ENCODE data around the gene TRIM47.

Gene TRIM47

DNA sequence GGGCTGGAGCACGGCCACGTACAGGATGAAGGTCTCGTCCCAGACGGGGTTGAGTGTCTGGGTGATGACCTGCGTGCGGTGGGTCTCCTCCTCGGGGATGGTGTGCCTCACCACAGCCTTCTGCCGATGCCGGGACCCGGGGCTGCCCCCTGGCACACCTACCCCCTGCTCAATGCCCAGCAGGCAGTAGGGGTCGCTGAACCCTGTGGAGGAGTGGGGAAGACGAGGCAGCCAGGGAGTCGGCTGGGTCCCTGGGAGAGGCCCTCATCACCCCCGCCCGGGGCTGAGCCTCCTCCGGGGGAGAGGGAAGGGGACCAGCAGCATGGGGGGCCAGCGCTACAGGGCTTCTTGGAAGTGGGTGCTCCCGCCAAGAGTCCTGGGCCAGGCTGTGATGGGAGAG is 36.0 kb downstream of the TRIM47 start:
- no peaks in the 10 kb centered on the region for H3K27me3 ChIP-seq (ENCODE audit: low read depth, low read length)
- no peak overlapping the region for H3K4me3 ChIP-seq (ENCODE audit: low read depth in 1 of 2, low read length in 2 of 2)
- no peaks in the 10 kb centered on the region for H3K9me3 ChIP-seq (ENCODE audit: control insufficient read depth in 1 of 2, low read length in 2 of 2)
- H3K27ac ChIP-seq (ENCODE audit: low read length): no peak overlapping the region
- peaks cover 13 to 20% of the 10 kb centered on the region in 2 donors for H3K4me1 ChIP-seq (ENCODE audit: control insufficient read depth in 1 of 2, insufficient read depth in 2 of 2, low read length in 2 of 2)
- peaks cover 10 to 31% of the 10 kb centered on the region in 2 donors for H3K36me3 ChIP-seq (ENCODE audit: control insufficient read depth in 1 of 2, insufficient read depth in 2 of 2, low read length in 2 of 2)

DNA sequence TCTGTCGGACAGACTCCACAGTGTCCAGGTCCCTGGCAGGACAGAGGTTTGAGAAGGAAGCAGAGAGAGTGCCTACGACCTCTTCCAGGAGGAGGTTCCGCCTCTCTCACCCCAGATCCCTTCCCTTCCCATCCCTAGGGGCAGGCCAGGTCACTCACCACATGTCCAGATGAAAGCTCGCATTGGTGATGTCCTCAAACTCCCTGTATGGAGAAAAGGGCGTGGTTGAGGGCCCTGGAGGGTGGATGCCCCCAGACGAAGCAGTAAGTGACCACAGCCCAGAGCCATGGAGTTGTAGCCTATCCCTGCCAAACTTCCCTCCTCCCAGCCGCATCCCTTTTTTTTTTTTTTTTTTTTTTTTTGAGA is 37.6 kb downstream of the TRIM47 start:
- Histone ChIP-seq H3K4me3 (ENCODE audit: low read depth in 1 of 2, low read length in 2 of 2) (no peak overlapping the region), H3K4me1 (ENCODE audit: control insufficient read depth in 1 of 2, insufficient read depth in 2 of 2, low read length in 2 of 2) (peaks cover 8 to 12% of the 10 kb centered on the region in 2 donors), H3K27me3 (ENCODE audit: low read depth, low read length) (no peaks in the 10 kb centered on the region), H3K9me3 (ENCODE audit: control insufficient read depth in 1 of 2, low read length in 2 of 2) (no peaks in the 10 kb centered on the region), H3K36me3 (ENCODE audit: control insufficient read depth in 1 of 2, insufficient read depth in 2 of 2, low read length in 2 of 2) (peaks cover 0 to 22% of the 10 kb centered on the region in 2 donors), H3K27ac (ENCODE audit: low read length) (no peak overlapping the region)

DNA sequence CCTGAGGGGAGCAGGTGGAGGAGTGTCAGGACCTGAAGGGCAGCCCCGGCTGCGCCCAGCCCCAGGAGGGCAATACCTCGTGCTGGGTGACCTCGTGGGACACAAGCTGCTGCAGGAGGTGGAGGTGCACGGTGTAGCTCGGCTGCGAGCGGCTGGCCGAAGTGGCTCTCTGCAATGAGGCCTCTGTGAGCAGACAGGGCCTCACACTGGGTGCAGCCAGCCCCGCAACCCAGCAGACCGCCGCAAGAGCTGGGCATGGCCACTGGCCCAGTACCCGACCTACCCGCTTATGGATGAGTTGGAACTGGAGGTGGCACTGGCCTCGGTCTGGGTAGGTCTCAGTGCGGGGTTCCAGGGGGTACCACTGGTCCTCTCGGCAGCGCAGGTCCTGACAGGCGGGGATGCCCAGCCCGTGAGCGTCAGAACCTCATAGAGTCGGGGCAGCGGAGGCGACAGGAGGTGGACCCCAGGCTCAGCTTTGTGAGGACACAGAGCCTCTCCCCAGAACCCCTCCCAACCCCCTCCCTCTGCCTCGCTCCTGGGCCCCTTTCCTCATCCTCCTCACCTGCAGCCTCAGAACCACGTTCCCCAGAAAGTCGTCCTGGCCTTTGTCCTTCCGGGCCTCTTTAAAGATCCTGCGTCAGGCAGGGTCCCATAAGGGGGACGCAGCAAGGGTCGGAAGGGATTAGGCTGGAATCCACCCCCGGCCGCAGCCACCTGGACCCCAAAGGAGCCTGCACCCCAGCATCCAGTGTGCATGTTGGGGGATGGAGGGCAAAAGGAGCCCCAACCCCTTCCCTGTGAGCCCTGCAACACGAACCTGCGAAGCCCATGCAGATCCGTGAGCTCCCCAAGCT is 38.2 kb downstream of the TRIM47 start:
- peaks cover 0 to 21% of the 10 kb centered on the region in 2 donors for H3K36me3 ChIP-seq (ENCODE audit: control insufficient read depth in 1 of 2, insufficient read depth in 2 of 2, low read length in 2 of 2)
- H3K27ac ChIP-seq (ENCODE audit: low read length): no peak overlapping the region
- H3K27me3 ChIP-seq (ENCODE audit: low read depth, low read length): no peaks in the 10 kb centered on the region
- H3K4me3 ChIP-seq (ENCODE audit: low read depth in 1 of 2, low read length in 2 of 2): no peak overlapping the region
- H3K4me1 ChIP-seq (ENCODE audit: control insufficient read depth in 1 of 2, insufficient read depth in 2 of 2, low read length in 2 of 2): peaks cover 4 to 12% of the 10 kb centered on the region in 2 donors
- H3K9me3 ChIP-seq (ENCODE audit: control insufficient read depth in 1 of 2, low read length in 2 of 2): no peaks in the 10 kb centered on the region

GRCh38 chr17:75838410-75838809 is 40.0 kb downstream of the TRIM47 start:
- no peak overlapping the region for H3K4me3 ChIP-seq (ENCODE audit: low read depth in 1 of 2, low read length in 2 of 2)
- peaks cover 0 to 27% of the 10 kb centered on the region in 2 donors for H3K36me3 ChIP-seq (ENCODE audit: control insufficient read depth in 1 of 2, insufficient read depth in 2 of 2, low read length in 2 of 2)
- H3K27ac ChIP-seq (ENCODE audit: low read length): no peak overlapping the region
- H3K9me3 ChIP-seq (ENCODE audit: control insufficient read depth in 1 of 2, low read length in 2 of 2): no peaks in the 10 kb centered on the region
- H3K4me1 ChIP-seq (ENCODE audit: control insufficient read depth in 1 of 2, insufficient read depth in 2 of 2, low read length in 2 of 2): peaks cover 0 to 9% of the 10 kb centered on the region in 2 donors
- no peaks in the 10 kb centered on the region for H3K27me3 ChIP-seq (ENCODE audit: low read depth, low read length)

DNA sequence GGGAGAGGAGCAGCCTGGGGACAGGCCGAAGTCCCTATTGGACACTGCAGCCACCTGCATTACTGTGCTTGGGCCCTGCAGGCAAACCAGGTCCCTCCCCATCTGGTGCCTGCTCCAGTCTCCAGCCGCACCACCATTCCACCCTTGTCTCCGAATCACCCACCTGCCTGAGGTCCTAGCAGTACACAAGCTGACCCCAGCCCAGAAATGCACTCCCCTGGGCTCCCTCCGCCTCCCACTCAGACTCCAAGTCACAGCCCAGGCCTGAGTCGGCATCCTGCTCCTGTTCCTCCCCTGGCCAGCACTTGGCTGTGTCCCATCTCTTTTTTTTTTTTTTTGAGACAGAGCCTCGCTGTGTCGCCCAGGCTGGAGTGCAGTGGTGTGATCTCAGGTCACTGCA is 40.5 kb downstream of the TRIM47 start:
- Histone ChIP-seq H3K4me3 (ENCODE audit: low read depth in 1 of 2, low read length in 2 of 2) (no peak overlapping the region), H3K27ac (ENCODE audit: low read length) (no peak overlapping the region), H3K27me3 (ENCODE audit: low read depth, low read length) (no peaks in the 10 kb centered on the region), H3K4me1 (ENCODE audit: control insufficient read depth in 1 of 2, insufficient read depth in 2 of 2, low read length in 2 of 2) (peaks cover 0 to 9% of the 10 kb centered on the region in 2 donors), H3K9me3 (ENCODE audit: control insufficient read depth in 1 of 2, low read length in 2 of 2) (no peaks in the 10 kb centered on the region), H3K36me3 (ENCODE audit: control insufficient read depth in 1 of 2, insufficient read depth in 2 of 2, low read length in 2 of 2) (peaks cover 0 to 27% of the 10 kb centered on the region in 2 donors)

DNA sequence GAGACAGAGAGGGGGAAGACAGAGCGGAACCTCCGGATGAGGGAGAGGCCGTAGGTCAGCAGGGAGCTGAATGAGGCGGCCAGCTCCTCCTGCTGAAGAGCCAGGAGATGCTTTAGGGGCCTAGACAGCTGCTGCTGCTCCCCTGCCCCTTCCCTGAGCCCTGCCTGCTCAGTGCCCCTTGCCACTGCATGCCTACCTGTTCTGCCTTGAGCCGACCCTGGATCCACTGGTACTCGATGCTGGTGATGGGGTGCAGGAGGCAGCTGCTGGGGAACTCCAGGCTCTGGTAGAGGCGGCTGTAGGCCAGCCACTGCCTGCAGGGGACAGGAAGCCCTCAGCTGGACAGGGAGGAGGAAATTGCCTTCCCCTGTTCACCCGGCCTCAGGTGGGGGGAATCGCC is 41.8 kb downstream of the TRIM47 start:
- Histone ChIP-seq H3K27ac (ENCODE audit: low read length) (no peak overlapping the region), H3K4me1 (ENCODE audit: control insufficient read depth in 1 of 2, insufficient read depth in 2 of 2, low read length in 2 of 2) (peaks cover 0 to 9% of the 10 kb centered on the region in 2 donors), H3K9me3 (ENCODE audit: control insufficient read depth in 1 of 2, low read length in 2 of 2) (no peaks in the 10 kb centered on the region), H3K36me3 (ENCODE audit: control insufficient read depth in 1 of 2, insufficient read depth in 2 of 2, low read length in 2 of 2) (peaks cover 0 to 27% of the 10 kb centered on the region in 2 donors), H3K4me3 (ENCODE audit: low read depth in 1 of 2, low read length in 2 of 2) (no peak overlapping the region), H3K27me3 (ENCODE audit: low read depth, low read length) (no peaks in the 10 kb centered on the region)

DNA sequence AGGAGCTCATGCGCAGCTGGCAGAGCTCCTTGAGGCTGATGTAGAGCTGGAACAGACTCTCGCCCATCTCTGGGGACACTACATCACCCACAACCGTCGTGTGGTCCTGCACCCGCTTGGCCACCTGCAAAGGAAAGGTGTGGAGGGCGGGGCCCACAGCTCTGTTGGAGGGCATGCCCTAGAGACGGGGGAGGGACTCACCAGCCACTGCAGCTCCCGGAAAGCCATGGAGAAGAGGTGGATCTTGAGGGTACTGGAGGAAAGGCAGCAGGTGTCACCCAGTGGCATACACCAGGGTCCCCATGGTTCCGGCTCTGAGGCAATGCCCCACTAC is 42.8 kb downstream of the TRIM47 start:
- no peaks in the 10 kb centered on the region for H3K9me3 ChIP-seq (ENCODE audit: control insufficient read depth in 1 of 2, low read length in 2 of 2)
- peaks cover 0 to 32% of the 10 kb centered on the region in 2 donors for H3K36me3 ChIP-seq (ENCODE audit: control insufficient read depth in 1 of 2, insufficient read depth in 2 of 2, low read length in 2 of 2)
- H3K27me3 ChIP-seq (ENCODE audit: low read depth, low read length): no peaks in the 10 kb centered on the region
- H3K4me1 ChIP-seq (ENCODE audit: control insufficient read depth in 1 of 2, insufficient read depth in 2 of 2, low read length in 2 of 2): peaks cover 0 to 9% of the 10 kb centered on the region in 2 donors
- H3K27ac ChIP-seq (ENCODE audit: low read length): no peak overlapping the region
- no peak overlapping the region for H3K4me3 ChIP-seq (ENCODE audit: low read depth in 1 of 2, low read length in 2 of 2)

- H3K27me3 ChIP-seq (ENCODE audit: low read depth, low read length): no peaks in the 10 kb centered on the region
- peaks cover 0 to 9% of the 10 kb centered on the region in 2 donors for H3K4me1 ChIP-seq (ENCODE audit: control insufficient read depth in 1 of 2, insufficient read depth in 2 of 2, low read length in 2 of 2)
- peaks cover 0 to 32% of the 10 kb centered on the region in 2 donors for H3K36me3 ChIP-seq (ENCODE audit: control insufficient read depth in 1 of 2, insufficient read depth in 2 of 2, low read length in 2 of 2)
- no peak overlapping the region for H3K4me3 ChIP-seq (ENCODE audit: low read depth in 1 of 2, low read length in 2 of 2)
- no peak overlapping the region for H3K27ac ChIP-seq (ENCODE audit: low read length)
- no peaks in the 10 kb centered on the region for H3K9me3 ChIP-seq (ENCODE audit: control insufficient read depth in 1 of 2, low read length in 2 of 2)
Observed at GRCh38 chr17:75834928-75835653, 43.3 kb downstream of the TRIM47 start.

DNA sequence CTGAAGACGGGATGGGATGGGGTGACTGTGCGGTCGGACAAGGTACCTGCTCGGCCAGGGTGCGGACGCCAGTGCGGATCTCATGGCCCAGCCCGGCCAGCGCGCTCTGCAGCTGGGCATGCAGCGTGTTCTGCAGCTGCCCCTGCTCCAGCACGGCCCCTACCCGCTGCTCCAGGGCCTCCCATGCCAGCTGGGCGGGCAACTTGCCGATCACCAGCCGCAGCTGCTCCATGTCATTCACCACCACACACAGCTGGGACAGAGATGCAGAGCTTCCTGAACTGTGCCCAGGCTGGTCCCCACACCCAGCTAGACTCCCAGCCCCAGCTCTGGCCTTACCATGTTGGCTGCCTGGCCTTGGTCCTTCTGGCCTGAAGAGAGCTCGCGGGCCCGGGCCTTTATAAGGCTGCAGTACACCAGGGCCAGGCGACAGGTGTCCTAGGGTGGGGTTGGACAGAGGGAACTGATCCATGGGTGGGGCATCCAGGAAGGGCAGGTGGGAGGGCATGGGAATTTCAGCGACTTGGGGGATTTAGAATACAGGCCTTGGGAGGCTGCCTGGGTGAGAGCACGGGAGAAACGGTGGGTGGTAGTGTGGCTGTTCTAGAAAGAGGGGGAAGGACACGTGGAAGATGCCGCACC is 44.0 kb downstream of the TRIM47 start:
- Histone ChIP-seq H3K27me3 (ENCODE audit: low read depth, low read length) (no peaks in the 10 kb centered on the region), H3K36me3 (ENCODE audit: control insufficient read depth in 1 of 2, insufficient read depth in 2 of 2, low read length in 2 of 2) (peaks cover 0 to 33% of the 10 kb centered on the region in 2 donors), H3K27ac (ENCODE audit: low read length) (no peak overlapping the region), H3K4me3 (ENCODE audit: low read depth in 1 of 2, low read length in 2 of 2) (no peak overlapping the region), H3K4me1 (ENCODE audit: control insufficient read depth in 1 of 2, insufficient read depth in 2 of 2, low read length in 2 of 2) (peaks cover 0 to 9% of the 10 kb centered on the region in 2 donors), H3K9me3 (ENCODE audit: control insufficient read depth in 1 of 2, low read length in 2 of 2) (no peaks in the 10 kb centered on the region)

DNA sequence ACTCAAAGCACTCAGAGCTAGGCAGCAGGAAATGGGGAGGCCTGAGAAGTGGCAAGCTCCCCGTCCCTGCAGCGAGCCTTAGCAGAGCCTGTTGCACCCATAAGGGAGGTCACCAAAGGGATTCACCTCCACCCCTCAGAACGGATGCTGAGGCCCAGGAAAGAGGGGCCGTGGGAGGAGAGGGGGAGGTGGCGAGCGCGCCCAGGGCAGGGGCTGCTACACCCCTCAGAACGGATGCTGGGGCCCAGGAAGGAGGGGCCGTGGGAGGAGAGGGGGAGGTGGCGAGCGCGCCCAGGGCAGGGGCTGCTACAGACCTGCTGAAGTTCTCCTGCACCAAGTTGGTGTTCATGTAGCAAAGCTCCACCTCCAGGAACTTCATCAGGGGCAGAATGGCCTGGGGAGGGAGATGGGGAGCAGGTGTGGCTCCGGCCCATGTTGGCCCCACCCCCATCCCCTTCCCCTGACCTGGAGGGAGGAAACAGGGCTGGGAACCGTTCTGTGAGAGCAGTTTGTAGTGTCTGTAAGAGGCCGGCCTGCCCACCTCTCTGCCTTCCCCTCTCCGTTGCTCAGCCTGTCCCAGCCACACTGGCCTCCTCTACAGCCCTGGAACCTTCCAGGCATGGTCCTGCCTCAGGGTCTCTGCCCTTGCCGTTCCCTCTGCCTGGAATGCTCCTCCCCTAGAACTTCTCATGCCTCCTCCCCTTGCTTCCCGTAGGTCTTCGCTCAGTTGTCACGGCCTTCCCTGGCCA is 45.6 kb downstream of the TRIM47 start:
- no peak overlapping the region for H3K4me3 ChIP-seq (ENCODE audit: low read depth in 1 of 2, low read length in 2 of 2)

More for the DNA sequence above, 45.6 kb downstream of the TRIM47 start:
- H3K4me1 ChIP-seq (ENCODE audit: control insufficient read depth in 1 of 2, insufficient read depth in 2 of 2, low read length in 2 of 2): peaks cover 5 to 13% of the 10 kb centered on the region in 2 donors
- no peaks in the 10 kb centered on the region for H3K9me3 ChIP-seq (ENCODE audit: control insufficient read depth in 1 of 2, low read length in 2 of 2)
- H3K27ac ChIP-seq (ENCODE audit: low read length): peak overlapping the region; percentile 49
- H3K36me3 ChIP-seq (ENCODE audit: control insufficient read depth in 1 of 2, insufficient read depth in 2 of 2, low read length in 2 of 2): peaks cover 0 to 32% of the 10 kb centered on the region in 2 donors
- H3K27me3 ChIP-seq (ENCODE audit: low read depth, low read length): no peaks in the 10 kb centered on the region
